Fibroblast of skin of right biceps (primary cell): ENCODE measurements around the gene KCTD17.

Source experiments
- DNase-seq: peaks from one replicate; pipeline ENCODE4 v3.0.0-alpha.2; 2013

KCTD17 gene, protein sequence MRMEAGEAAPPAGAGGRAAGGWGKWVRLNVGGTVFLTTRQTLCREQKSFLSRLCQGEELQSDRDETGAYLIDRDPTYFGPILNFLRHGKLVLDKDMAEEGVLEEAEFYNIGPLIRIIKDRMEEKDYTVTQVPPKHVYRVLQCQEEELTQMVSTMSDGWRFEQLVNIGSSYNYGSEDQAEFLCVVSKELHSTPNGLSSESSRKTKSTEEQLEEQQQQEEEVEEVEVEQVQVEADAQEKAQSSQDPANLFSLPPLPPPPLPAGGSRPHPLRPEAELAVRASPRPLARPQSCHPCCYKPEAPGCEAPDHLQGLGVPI

GRCh38 chr22:37051391-37052385 is at the start of gene KCTD17:
Gene KCTD17 (plus strand): TSS chr22:37051742. CDS start chr22:37051761, 19 bp downstream.
- DNase-seq: peak; percentile 76

DNA sequence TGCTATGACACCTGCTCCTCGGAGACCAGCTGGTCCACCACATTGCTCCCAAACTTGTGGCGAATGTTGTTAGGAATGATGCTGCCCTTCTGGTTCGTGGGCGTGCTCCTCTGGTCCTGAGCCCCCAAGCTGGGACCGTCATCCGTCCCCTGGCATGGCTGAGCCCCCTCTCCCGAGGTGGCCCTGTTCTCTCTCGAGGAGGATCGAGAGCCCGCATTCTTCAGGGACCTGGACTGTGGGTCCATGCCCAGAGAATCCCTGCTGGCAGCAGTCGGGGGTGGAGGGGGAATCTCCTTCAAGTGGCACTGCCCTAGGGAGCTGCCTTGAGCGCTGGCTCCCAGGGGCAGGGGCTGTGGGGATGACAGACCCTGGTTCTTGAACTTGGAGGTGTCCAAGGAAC is 49.7 kb upstream of the KCTD17 start:
- no peak for DNase-seq

DNA sequence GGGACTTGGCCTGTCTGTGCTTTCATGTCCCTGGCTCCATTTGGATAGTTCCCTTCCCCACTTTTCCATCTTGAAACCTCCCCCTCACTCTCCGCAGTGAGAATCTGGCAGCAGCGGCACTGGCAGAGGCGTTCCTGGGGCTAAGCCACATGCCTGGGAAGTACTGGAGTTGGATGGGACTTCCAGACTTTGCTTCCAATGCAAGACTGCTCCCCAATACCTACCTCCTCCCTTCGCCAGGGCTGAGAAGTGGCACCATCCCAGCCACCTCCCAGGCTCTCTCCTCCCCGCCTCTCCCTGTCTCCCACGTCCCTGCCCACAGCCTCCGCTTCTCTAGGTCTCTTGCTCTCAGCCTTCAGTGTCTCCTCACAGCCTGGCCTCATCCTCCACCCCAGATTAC is 48.9 kb upstream of the KCTD17 start:
- no peak for DNase-seq

GRCh38 chr22:37007651-37008050 is 43.9 kb upstream of the KCTD17 start:
- DNase-seq: no peak

- no peak for DNase-seq
Observed at GRCh38 chr22:37008365-37008764, 43.2 kb upstream of the KCTD17 start.

- no peak for DNase-seq
Observed at GRCh38 chr22:37009490-37009889, 42.1 kb upstream of the KCTD17 start.

GRCh38 chr22:37010174-37010573 is 41.4 kb upstream of the KCTD17 start:
- DNase-seq: no peak

DNA sequence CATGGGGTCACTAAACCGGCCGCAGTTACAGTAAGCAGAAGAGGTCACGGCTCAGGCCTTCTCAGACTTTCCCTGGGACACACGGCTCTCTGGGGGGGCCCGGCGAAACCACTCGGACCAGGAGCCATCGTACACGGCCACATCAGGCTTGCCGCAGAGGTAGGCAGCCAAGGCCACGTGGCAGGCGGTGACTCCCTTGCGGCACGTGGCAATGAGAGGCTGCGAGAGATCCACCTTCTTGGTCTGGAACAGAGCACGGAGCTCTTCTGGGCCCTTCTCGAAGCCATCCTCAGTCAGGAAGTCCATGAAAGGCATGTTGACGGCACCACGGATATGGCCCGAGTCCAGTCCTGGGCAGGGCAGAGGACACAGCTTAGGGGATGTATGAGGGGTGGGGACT is 40.6 kb upstream of the KCTD17 start:
- DNase-seq: no peak

DNA sequence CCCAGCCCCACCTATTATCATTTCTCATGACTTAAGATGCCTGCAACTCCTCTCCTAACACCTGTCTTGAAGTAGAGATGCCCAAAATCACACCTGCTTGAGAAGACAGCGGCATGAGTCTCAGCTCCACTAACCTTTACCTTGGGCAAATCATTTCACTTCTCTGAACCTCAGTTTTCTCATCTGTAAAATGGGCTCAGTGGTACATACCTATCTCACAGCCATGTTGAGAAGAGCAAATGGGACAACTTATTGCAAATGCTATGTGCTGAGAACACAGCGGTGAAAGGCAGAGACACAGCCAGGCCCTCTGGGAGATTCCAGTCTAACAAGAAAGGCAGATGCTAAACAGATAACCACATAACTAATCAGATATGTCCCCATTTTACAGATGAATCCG is 40.1 kb upstream of the KCTD17 start:
- DNase-seq: no peak

GRCh38 chr22:37012262-37012904 is 39.2 kb upstream of the KCTD17 start:
- no peak for DNase-seq

DNA sequence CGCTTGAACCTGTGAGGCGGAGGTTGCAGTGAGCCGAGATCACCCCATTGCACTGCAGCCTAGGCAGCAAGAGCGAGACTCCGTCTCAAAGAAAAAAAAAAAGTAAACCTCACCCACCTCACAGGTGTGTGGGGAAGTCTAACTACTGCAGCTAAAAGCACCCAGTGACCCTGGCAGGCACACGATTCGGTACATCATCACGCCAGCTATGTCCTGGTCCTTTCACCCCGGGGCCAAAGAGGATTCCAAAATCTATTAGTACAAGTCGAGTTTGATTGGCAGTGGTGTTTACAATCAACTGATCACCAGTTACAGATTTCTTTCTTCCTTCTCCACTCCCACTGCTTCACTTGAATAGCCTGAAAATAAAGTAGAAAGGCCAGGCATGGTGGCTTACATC is 38.6 kb upstream of the KCTD17 start:
- no peak for DNase-seq

GRCh38 chr22:37014415-37014806 is 37.1 kb upstream of the KCTD17 start:
- DNase-seq: no peak

- DNase-seq: no peak
Observed at GRCh38 chr22:37014835-37015586, 36.5 kb upstream of the KCTD17 start.

GRCh38 chr22:37015587-37015878 is 36.0 kb upstream of the KCTD17 start:
- no peak for DNase-seq

DNA sequence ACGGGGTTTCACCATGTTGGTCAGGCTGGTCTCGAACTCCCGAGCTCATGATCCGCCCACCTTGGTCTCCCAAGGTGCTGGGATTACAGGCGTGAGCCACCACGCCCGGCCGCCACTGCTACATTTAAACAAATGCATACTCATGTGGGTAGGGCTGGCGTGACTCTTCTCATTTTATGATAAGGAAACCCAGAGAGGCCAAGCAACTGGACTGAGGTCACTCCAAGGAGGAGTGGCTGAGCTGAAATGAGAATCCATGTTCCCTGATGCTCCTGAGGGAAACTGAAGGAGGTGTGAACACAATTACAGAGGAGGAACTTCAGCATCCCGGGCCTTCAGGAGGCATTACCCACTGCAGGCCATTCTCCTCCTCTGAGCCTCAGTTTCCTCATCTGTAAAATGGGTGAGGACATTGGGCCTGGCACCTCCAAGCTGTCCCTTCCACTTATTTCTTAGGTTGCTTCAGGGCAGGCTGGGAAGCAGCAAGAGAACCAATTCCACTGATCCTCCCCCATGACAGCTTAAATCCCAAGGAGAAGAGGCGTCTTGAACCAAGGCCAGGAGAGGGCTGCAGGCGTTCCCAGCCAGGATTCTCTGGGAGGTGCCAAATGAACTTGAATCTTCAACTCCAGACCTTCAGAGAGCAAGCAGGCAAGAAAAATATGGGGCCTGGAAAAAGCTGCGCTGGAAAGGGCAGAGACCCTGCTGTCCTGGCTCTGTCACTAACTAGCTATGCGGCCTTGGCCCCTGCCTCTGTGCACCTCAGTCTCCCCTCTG is 35.2 kb upstream of the KCTD17 start:
- DNase-seq: no peak

- DNase-seq: no peak
Observed at GRCh38 chr22:37017356-37017755, 34.2 kb upstream of the KCTD17 start.

DNA sequence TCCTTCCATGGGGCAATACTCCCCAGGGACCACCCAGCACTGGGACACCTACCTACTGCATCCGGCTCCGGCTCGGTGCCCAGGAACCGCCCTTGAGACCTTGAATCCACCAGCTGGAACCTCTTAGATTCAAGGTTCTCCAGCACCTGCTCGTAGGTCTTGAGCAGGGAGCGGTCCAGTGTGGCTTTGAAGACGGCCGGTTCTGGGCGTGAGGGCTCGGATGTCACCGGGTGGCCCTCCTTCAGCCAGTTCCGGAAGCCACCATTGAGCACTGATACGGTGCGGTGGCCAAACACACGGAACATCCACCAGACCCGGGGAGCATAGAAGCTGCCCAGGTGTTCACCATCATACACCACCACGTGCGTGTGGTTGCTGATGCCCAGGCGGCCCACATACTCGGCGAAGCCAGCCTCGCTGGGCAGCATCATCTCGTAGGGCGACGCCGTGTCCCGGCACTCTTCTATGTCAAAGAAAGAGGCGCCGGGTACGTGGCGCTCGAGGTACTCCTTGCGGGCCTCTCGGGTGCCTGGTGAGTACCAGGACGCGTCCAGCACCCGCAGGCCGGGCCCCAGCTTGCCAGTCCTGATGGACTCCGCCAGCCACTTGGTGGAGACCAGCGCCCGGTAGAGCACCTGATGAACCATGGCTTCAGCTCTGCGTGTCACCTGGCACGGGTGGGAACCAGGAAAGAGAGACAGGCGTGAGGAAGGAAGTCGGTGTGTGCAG is 33.3 kb upstream of the KCTD17 start:
- no peak for DNase-seq

DNA sequence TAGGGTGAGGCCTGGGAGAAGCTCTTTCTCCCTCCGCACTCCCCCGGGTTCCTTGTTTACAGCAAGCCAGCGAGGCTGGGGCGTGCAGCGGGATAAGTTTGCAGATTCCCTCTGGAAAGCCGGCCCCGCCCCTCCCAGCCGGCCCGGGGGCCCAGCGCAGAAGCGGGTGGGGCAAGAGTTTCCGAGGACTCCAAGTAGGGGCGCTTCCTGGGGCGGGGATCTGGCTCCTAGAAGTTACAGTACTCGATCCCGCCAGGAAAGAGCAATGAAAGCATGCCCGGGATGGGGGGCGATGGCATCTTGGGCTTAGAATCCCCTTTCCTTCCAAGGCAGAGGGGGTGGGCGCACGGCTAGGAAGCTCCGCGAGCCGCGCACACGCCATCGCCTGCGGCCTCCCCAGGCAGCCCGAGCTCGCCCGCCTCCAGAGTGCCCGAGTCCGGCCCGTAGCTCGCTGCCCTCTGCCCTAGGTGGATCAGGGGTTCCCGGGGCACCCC is 32.7 kb upstream of the KCTD17 start:
- DNase-seq: peak; percentile 54

DNA sequence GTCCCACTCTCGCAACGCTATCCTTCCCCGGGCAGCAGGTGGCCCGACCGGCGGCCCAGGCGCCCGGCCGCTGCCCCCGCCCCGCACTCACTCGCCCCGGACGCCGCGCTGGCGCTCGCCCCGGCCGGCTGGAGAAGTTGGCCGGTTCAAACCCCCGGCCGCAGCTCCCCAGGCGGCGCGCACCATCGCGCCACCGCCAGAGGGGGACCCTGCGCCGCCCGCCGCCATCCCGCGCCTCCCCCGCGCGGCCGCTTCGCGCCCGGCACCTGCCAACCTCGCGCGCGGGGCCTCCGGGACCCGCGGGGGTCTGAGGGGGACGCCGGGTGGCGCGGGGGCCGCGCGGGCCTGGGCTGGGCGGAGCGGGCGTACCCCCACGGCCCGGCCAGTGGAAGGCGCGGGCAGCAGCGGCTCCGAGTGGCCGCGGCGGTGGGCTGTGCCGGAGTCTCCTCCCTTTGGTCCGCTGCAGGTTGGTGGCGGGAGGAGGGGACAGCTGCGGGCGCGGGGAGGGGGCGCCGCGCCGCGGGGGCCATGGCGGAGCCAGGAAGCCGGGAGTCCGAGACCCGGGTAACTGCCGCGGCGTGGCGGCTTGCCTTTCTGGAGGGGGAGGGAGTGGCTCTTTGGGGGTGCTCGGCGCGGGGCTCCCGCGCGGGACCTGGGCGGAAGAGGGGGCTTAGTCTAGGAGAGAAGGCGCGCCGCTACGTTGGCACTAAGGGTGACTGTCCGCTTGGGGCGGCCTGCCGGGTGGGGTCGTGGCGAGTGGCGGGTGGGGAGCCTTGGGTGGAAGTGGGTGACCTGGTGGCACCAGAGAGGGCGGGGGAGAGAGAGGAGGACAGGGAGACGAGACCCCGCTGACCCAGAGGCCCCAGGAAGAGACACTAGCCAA is 32.0 kb upstream of the KCTD17 start, which contains the start of the genes MPST and TST:
MPST (plus strand) TSS at position 434 of the 883 bp plus-strand sequence; CDS start at position 529, 95 bp downstream.
TST (minus strand) TSS at position 139 of the 883 bp plus-strand sequence. CDS start 715 bp downstream, outside the sequence.
- DNase-seq: peak; percentile 69

DNA sequence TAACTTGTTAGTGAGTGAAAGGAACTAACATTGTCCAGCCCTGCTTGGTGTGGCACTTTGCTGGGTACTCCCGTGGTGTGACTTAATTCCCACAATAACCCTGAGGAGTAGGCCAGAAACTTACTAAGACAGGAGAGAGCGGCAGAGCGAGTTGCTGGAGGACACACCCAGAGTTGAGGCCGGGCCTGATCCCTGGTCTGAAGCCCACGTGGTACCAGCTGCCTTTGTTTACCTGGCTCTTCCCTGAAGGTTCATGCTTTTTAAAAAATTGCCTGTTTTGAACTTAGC is 31.4 kb upstream of the KCTD17 start:
- peak; percentile 42 for DNase-seq
